ENCODE data around the gene CLASP2.

CLASP2 gene

GRCh38 chr3:33746416-33747116 lies 28.5 kb upstream of the CLASP2 start:
- DNase-seq (ENCODE audit: low read depth): no peak
- no peak for TF ChIP-seq CTCF (IDR thresholded peaks at IDR 0.05; ENCODE audit: control insufficient read depth, extremely low read depth, insufficient read depth)
- no peak overlapping the region for H3K4me3 ChIP-seq (ENCODE audit: low read depth, low read length)

GRCh38 chr3:33737146-33737545 lies 19.1 kb upstream of the CLASP2 start:
- TF ChIP-seq CTCF (IDR thresholded peaks at IDR 0.05; ENCODE audit: control insufficient read depth, extremely low read depth, insufficient read depth): no peak

GRCh38 chr3:33732394-33732793 lies 14.3 kb upstream of the CLASP2 start:
- no peak overlapping the region for H3K4me3 ChIP-seq (ENCODE audit: low read depth, low read length)
- no peak for TF ChIP-seq CTCF (IDR thresholded peaks at IDR 0.05; ENCODE audit: control insufficient read depth, extremely low read depth, insufficient read depth)
- no peak for DNase-seq (ENCODE audit: low read depth)

More at GRCh38 chr3:33737146-33737545, 19.1 kb upstream of the CLASP2 start:
- DNase-seq (ENCODE audit: low read depth): no peak
- H3K4me3 ChIP-seq (ENCODE audit: low read depth, low read length): no peak overlapping the region

GRCh38 chr3:33729993-33730392 lies 11.9 kb upstream of the CLASP2 start:
- no peak for TF ChIP-seq CTCF (IDR thresholded peaks at IDR 0.05; ENCODE audit: control insufficient read depth, extremely low read depth, insufficient read depth)
- H3K4me3 ChIP-seq (ENCODE audit: low read depth, low read length): no peak overlapping the region
- no peak for DNase-seq (ENCODE audit: low read depth)

- TF ChIP-seq CTCF (IDR thresholded peaks at IDR 0.05; ENCODE audit: control insufficient read depth, extremely low read depth, insufficient read depth): no peak
- no peak overlapping the region for H3K4me3 ChIP-seq (ENCODE audit: low read depth, low read length)
- DNase-seq (ENCODE audit: low read depth): no peak
These were observed 6.2 kb upstream of the CLASP2 start for GRCh38 chr3:33724256-33724655.

GRCh38 chr3:33722626-33723370 lies 4.7 kb upstream of the CLASP2 start:
- H3K4me3 ChIP-seq (ENCODE audit: low read depth, low read length): no peak overlapping the region
- DNase-seq (ENCODE audit: low read depth): no peak
- TF ChIP-seq CTCF (IDR thresholded peaks at IDR 0.05; ENCODE audit: control insufficient read depth, extremely low read depth, insufficient read depth): no peak

Measured in LNCaP clone FGC (cell line).